HL-60 (cell line): ENCODE measurements around the gene KCNQ1.

ENCODE experiments used
- CTCF ChIP-seq: IDR thresholded peaks from one replicate; pipeline ENCODE4 v1.5.1; 2011; ENCODE audit warnings: low read length, control low read depth, inconsistent platforms; ENCODE audit not compliant: insufficient read depth
- GABPA ChIP-seq: IDR thresholded peaks from 2 replicates; pipeline ENCODE4 v1.6.1; 2012; ENCODE audit warnings: low read depth
- POLR2AphosphoS5 ChIP-seq: IDR thresholded peaks from 2 replicates; pipeline ENCODE4 v1.6.1; 2012; ENCODE audit warnings: low read depth
- REST ChIP-seq: IDR thresholded peaks from 2 replicates; pipeline ENCODE4 v1.6.1; 2012; ENCODE audit warnings: low read depth; ENCODE audit not compliant: insufficient replicate concordance

- no peak for TF ChIP-seq POLR2AphosphoS5
- no peak for TF ChIP-seq REST
- TF ChIP-seq CTCF: no peak
- TF ChIP-seq GABPA: no peak
Observed at GRCh38 chr11:2564588-2565425, 120.0 kb downstream of the KCNQ1 start.
